NCI-H2107 (cell line): Measurements from ENCODE around the gene RBPJ.
A peak's percentile ranks its signal among the peaks of the same experiment; 100 is the strongest.
"Not testable (repeated sequence)": the region's sequence is repeated elsewhere in the genome, so short reads cannot be mapped to it uniquely, and the experiment has no call there.

Experiments
- DNase-seq: peaks from one replicate; lab custom pipeline; 2025; lab: John Stamatoyannopoulos, UW

RBPJ gene

DNA sequence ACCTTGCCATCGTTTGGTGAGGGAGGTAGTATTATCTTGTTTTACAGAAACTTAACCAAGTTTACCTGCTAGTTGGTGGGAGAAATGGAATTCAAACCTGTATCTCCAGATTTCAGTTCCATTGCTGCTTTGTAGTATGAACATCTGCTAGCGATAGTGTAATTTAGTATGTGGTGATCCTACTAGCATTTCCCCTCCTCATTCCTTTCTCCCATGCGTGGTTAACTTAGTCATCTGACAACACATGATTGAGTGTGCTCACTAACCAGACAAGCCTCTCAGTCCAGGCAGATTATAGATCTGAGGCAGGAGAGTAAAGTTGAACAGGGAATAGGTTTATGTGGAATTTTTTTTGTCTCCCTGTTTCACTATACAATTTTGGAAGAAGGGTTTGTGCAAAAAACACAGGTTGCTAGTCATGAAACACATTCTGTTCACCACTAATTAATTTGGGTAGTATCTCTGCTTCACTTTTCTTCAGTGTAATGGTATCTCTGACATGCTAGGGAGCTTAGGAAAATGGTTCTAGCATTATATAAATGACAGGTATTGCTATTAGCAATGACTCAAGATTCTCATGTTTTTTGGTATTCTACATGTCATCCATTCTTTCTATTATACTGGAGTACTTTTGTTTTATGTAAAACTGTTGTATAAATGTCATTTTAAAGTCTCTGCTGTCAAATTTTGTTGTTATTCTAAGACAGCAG lies 21.7 kb downstream of the RBPJ start:
- no peak for DNase-seq

- DNase-seq, result no peak
These were observed 22.2 kb downstream of the RBPJ start for GRCh38 chr4:26343038-26343398.

- no peak for DNase-seq
These were observed 24.2 kb downstream of the RBPJ start for GRCh38 chr4:26344901-26345564.

DNA sequence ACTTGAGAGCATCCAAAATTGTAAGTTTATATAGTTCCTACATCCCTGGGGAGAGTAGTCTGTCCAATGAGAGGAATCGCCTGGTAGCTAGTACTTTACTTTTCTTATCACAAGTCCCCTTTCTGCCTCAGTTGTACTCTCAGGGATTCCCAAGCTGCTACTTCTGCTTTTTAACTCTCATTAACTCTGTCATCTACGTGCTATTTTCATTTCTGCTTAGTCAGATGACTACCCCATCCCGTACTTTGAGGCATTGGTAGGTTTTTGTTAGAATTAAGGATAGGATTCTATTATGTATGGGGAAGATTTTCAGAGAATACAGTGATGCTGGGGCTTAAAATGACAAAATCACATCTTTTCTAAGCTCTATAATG lies 24.7 kb downstream of the RBPJ start:
- no peak for DNase-seq

- DNase-seq, result no peak
These were observed 25.4 kb downstream of the RBPJ start for GRCh38 chr4:26346203-26346620.

DNA sequence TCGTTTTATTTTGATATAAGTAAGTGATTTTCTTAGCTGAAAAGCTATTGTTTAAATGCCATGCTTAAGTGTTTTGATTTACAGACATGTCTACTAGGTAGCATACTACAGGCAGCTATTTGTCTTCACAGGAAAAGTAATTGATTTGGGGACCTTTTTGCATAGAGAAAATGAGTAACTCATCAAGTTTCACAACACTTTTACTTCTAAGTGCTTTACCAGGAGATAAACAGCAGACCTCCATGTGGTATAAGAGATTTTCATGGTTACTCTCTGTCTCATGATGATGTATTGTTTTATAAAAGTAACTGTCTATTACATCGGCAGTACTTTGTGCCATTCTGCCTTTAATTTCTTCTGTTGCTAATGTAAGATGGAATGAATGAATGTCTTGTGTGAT lies 28.7 kb downstream of the RBPJ start:
- no peak for DNase-seq

DNA sequence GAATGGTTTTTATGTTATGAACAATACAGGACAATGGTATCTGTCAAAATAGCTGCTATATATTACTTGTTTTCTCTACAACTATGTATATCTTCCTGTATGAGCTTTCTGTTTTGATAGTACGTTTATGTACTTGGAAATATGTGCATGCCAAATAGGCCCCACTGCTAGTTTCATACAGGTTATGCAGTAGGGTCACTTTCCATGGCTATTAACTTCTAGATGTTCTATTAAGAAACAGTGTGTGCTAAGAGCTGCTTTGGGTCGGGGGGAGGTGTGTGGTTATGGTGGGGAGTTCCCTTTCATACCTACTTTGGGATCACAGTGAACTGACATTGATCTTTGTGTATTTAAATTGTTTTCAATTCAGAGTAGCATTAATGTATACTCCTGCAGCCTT lies 30.9 kb downstream of the RBPJ start:
- DNase-seq, result no peak

- no peak for DNase-seq
These were observed 33.7 kb downstream of the RBPJ start for GRCh38 chr4:26354491-26354890.

GRCh38 chr4:26355392-26356052 lies 34.7 kb downstream of the RBPJ start:
- no peak for DNase-seq

GRCh38 chr4:26356081-26356501 lies 35.3 kb downstream of the RBPJ start:
- DNase-seq, result no peak

DNA sequence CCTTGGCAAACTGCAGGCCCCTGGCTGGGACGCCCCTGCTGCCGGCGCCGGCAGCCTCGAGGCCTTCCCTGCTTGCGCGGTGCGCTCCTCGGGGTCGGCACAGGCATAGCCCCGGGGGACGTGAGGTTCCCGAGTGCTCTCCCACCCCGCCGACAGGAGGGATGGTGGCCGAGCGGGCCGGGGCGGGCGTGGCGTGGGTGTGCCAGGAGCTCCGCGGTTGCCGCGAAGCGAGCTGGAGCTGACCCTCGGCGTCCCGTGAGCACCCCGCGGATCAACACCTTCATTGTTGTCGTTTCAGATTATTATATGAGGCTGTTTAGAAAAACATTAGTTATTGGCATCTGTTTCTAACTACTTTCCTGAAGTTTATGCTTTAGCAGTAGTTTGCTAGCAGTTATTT lies 38.7 kb downstream of the RBPJ start:
- DNase-seq, result not testable (repeated sequence)

DNA sequence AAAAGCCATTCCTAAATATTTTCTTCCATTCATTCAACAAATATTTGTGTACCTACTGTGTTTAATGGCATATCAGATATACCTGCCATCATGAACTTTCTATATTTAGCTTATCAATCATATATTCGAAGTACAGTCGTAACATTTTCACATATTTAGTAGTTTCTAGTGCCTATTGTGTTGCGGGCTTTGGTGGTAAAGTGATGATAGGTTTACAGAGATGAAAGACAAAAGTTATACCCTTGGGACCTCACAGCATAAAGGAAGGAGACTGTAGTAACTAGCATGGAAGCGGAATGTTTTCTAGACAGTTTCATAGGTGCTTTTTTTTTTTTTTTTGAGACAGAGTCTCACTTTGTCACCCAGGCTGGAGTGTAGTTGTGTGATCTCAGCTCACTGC lies 39.5 kb downstream of the RBPJ start:
- DNase-seq, result no peak

DNA sequence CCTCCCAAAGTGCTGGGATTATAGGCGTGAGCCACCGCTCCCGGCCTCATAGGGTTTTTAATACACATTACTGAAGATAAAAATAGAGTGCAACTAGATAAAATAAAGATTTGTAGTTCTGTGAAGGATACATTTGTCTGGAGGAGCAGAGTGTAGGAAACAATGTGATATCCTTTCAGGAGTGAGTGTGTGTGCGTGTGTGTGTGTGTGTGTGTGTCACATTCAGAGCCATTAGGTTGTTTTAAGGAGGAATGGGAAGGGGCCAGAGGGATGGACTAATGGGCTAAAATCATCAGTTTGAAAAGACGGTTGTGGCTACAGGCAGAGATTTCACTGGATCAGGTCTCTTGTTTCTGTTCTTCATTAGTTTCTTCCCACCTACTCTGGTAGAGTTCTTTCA lies 40.0 kb downstream of the RBPJ start:
- no peak for DNase-seq

- DNase-seq, result no peak
These were observed 40.5 kb downstream of the RBPJ start for GRCh38 chr4:26361297-26361696.

DNA sequence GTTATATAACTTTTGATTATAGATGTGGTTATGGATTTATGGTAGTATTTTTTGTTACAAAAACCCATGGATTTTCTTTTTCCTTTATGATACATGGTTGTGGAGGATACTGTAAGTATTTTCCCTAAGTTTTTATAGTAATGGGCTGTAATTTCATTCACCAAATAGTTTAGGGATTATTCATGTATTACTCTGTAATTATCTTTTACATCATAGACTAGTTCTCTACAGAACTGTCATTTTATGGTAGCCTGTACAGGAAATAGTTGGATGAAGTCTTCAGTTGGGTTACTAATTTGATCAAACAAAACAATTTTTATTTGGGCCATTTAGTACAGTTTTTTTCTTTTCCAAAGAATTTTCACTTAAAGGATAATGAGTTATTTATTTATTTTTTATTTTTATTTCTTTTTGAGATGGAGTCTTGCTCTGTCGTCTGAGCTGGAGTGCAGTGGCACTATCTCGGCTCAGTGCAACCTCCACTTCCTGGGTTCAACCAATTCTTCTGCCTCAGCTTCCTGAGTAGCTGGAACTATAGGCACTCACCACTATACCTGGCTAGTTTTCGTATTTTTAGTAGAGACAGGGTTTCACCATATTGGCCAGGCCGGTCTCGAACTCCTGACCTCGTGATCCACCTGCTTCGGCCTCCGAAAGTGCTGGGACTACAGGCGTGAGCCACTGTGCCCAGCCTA lies 42.1 kb downstream of the RBPJ start:
- no peak for DNase-seq

DNA sequence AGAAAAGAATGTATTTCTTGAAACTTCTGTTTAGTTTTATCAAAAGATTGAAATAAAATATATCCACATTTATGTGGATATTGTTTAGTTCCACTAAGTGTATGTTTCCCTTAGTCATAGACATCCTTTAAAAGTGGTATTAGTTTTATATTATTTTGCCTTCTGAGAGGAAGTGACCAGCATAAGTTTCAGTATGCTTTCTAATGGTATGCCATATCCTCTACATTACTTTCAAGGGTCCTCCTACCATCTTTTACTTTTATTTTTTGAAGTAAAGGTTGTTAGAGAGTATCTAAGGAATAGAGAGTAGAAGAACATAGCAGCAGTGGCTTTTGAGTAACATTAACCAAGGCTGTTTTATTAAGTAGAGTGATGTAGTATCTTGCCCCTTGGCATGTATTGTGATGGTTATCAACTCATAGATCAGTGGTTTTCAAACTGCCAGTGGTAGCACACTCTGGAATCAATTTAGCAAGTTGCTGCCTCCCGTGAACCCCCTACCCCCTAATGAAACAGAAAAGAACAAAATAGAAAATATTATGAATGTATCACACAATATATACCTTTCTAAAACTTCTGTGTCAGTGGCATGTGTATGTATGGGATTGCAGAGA lies 44.8 kb downstream of the RBPJ start:
- no peak for DNase-seq

- DNase-seq, result no peak
These were observed 47.0 kb downstream of the RBPJ start for GRCh38 chr4:26367811-26368210.

DNA sequence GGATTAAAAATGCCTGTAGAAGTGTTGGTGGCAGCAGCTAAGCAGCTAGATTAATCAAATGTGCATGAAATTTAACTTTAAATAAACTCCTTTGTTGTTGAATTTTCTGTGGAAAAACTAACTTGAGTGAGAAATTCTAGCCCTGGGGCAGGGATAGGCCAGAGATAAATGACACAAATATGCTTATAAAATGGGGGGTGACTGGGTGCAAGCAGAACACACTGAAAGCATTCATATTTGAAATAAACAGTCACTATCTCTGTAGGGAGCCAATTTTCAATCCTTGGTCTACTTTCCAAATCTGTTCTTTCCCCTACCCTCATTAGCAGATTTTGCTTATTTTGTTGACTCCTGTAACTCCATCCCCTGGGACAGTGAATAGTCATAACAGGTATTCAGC lies 47.9 kb downstream of the RBPJ start:
- DNase-seq, result no peak

DNA sequence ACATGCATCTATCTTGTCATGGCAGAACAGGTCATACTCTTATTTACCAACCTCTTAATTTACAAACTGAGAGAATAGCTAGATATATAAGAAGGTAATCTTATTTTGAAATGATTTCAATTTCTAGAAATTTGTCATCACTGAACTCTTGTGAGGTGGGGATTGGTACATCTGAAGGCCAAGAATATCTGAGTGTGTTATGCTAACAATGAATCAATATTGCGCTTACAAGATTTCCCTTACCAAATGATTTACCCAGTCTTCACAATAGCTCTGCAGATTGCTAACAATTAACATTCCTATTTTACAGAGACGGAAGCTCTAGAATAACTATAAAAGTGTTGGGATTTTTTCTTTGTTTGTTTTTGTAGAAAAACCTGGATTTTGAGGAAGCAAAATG lies 48.3 kb downstream of the RBPJ start:
- no peak for DNase-seq

DNA sequence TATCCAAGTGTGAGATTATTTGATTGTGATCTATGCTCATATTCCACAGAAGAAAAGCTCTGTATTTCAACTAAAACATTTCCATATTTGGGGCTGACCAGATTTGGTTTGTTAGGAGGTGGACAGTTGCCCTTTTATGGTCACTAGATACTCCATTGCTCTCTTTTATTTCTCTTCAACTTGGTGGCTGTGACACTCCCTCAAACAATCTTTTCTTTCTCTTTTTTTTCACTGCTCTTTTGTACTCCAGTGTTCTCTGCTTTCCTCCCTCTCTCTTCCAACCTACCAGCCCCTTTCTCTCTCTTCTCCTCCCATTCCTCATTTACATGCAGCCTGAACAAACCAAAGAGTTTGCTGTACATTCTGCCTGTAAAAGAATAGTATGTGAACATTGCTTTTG lies 48.8 kb downstream of the RBPJ start:
- no peak for DNase-seq

DNA sequence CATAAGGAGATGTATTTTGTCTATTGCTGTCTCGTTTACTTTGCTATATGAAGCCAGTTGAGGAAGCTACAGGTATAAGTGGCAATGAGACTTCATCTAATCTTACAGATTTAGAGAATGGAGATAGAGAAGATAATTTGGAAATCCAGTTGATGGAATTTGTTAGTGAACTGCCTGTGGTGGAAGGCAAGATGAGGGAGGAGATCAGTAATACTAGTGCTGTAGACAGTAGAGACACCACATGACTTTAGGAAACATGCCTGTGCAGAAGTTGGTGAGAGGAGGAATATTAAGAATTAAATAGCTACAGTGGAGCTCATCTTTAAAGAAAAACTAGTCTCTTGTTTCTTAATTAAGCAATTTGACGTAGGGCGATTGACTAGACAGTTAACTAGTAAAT lies 51.3 kb downstream of the RBPJ start:
- no peak for DNase-seq

- peak; percentile 68 for DNase-seq
These were observed 51.8 kb downstream of the RBPJ start for GRCh38 chr4:26372525-26373172.
